ENCODE measurements around the gene POLDIP2. TPM values are rescaled to one million over a fixed set of nuclear protein-coding genes. Genes with fewer than 3 reads are reported as not detected.

POLDIP2 gene
- total and polyA plus RNA-seq, 2 donors (not counting 3 experiments of a cell fraction or from before 2014, with no cell fraction given) = 82.6 to 85.2 TPM

- BruUV-seq (replicated peaks) = no TSS peak
- H2AFZ ChIP-seq (ENCODE audit: low read depth, low read length) = no peak overlapping the region
- no peak overlapping the region for H3K9ac ChIP-seq (replicated peaks; ENCODE audit: extremely low read depth, insufficient read depth, low read length)
- no peak for DNase-seq (ENCODE audit: low read depth, low spot score)
- no peaks in the 10 kb centered on the region for H3K27me3 ChIP-seq (ENCODE audit: control insufficient read depth in 2 of 2, insufficient read depth in 2 of 2, low read length in 2 of 2)
- dilution Hi-C loops (cut with MboI; ENCODE audit: extremely low pct_ligation_motif_present, low sequenced_read_pairs) = no loop called here
- peaks cover 11% of the 10 kb centered on the region for H3K79me2 ChIP-seq (ENCODE audit: control insufficient read depth, insufficient read depth, low read length)
- FAIRE-seq = peak; percentile 59
- H4K20me1 ChIP-seq (replicated peaks; ENCODE audit: control insufficient read depth, extremely low read depth, insufficient read depth, low read length) = no peaks in the 10 kb centered on the region
- CTCF ChIA-PET = no interaction called here
- H3K36me3 ChIP-seq (ENCODE audit: control insufficient read depth in 2 of 2, extremely low read depth in 1 of 2, insufficient read depth in 2 of 2, low read length in 2 of 2) = peaks cover 16 to 19% of the 10 kb centered on the region in 2 experiments
- no peak overlapping the region for H3K4me2 ChIP-seq (ENCODE audit: insufficient read depth, low read length)
- TF ChIP-seq CTCF (IDR thresholded peaks at IDR 0.05; ENCODE audit: extremely low read depth in 1 of 2, insufficient read depth in 1 of 2, low read depth in 1 of 2, low read length in 2 of 2) = no peak
- TF ChIP-seq GATA2 (IDR thresholded peaks at IDR 0.05; ENCODE audit: insufficient read depth, insufficient read length, low read depth, low read length) = no peak
- TF ChIP-seq EZH2 (IDR thresholded peaks at IDR 0.05; ENCODE audit: borderline replicate concordance, low read depth, low read length, severe bottlenecking) = no peak
- TF ChIP-seq FOS (IDR thresholded peaks at IDR 0.05; ENCODE audit: borderline replicate concordance, insufficient read depth, low read length) = no peak
- no peak overlapping the region for H3K27ac ChIP-seq (ENCODE audit: insufficient read depth, low read depth, low read length)
- H3K4me3 ChIP-seq (replicated peaks in 1 of 3; ENCODE audit: insufficient read depth in 1 of 3, low read depth in 1 of 3, low read length in 3 of 3) = no peak overlapping the region
- H3K4me1 ChIP-seq (ENCODE audit: control insufficient read depth, extremely low read depth, insufficient read depth, low read length) = no peaks in the 10 kb centered on the region
- intact Hi-C loops (cut with micrococcal nuclease) = loop anchor here (1.0 kb wide), 1 partner anchor 8 kb away; the partner anchor contains the start of gene TMEM97
- POLR2A ChIA-PET = no interaction called here
- no peaks in the 10 kb centered on the region for H3K9me3 ChIP-seq (replicated peaks; ENCODE audit: control insufficient read depth, insufficient read depth, low read length)
- no peaks in the 10 kb centered on the region for H3K9me1 ChIP-seq (replicated peaks; ENCODE audit: control insufficient read depth, extremely low read depth, insufficient read depth, low read length)
Measured at GRCh38 chr17:28327709-28328108, 29.6 kb downstream of the POLDIP2 start.

GRCh38 chr17:28327031-28327607 lies 30.2 kb downstream of the POLDIP2 start:
- intact Hi-C loops (cut with micrococcal nuclease) (loop anchor here (1.0 kb wide), 1 partner anchor 8 kb away; the partner anchor contains the start of gene TMEM97), dilution Hi-C loops (cut with MboI; ENCODE audit: extremely low pct_ligation_motif_present, low sequenced_read_pairs) (no loop called here)
- H3K4me1 ChIP-seq (ENCODE audit: control insufficient read depth, extremely low read depth, insufficient read depth, low read length) = no peaks in the 10 kb centered on the region
- no peaks in the 10 kb centered on the region for H4K20me1 ChIP-seq (replicated peaks; ENCODE audit: control insufficient read depth, extremely low read depth, insufficient read depth, low read length)
- no peak for TF ChIP-seq POLR2A (IDR thresholded peaks at IDR 0.05; ENCODE audit: low read depth, low read length)
- TF ChIP-seq GATA2 (IDR thresholded peaks at IDR 0.05; ENCODE audit: insufficient read depth, insufficient read length, low read depth, low read length) = no peak
- no peak for TF ChIP-seq JUN (IDR thresholded peaks at IDR 0.05; ENCODE audit: borderline replicate concordance, insufficient read depth, insufficient read length, low read depth)
- TF ChIP-seq MAX (IDR thresholded peaks at IDR 0.05; ENCODE audit: insufficient read depth, insufficient read length) = no peak
- no peaks in the 10 kb centered on the region for H3K27me3 ChIP-seq (ENCODE audit: control insufficient read depth in 2 of 2, insufficient read depth in 2 of 2, low read length in 2 of 2)
- no peaks in the 10 kb centered on the region for H3K9me3 ChIP-seq (replicated peaks; ENCODE audit: control insufficient read depth, insufficient read depth, low read length)
- no peak overlapping the region for H3K4me3 ChIP-seq (replicated peaks in 1 of 3; ENCODE audit: insufficient read depth in 1 of 3, low read depth in 1 of 3, low read length in 3 of 3)
- peaks cover 16 to 19% of the 10 kb centered on the region in 2 experiments for H3K36me3 ChIP-seq (ENCODE audit: control insufficient read depth in 2 of 2, extremely low read depth in 1 of 2, insufficient read depth in 2 of 2, low read length in 2 of 2)
- H2AFZ ChIP-seq (ENCODE audit: low read depth, low read length) = no peak overlapping the region
- ChIA-PET POLR2A (no interaction called here), CTCF (no interaction called here)
- H3K79me2 ChIP-seq (ENCODE audit: control insufficient read depth, insufficient read depth, low read length) = peaks cover 12% of the 10 kb centered on the region
- no peaks in the 10 kb centered on the region for H3K9me1 ChIP-seq (replicated peaks; ENCODE audit: control insufficient read depth, extremely low read depth, insufficient read depth, low read length)
- no peak overlapping the region for H3K4me2 ChIP-seq (ENCODE audit: insufficient read depth, low read length)
- no peak overlapping the region for H3K9ac ChIP-seq (replicated peaks; ENCODE audit: extremely low read depth, insufficient read depth, low read length)
- FAIRE-seq = no peak
- H3K27ac ChIP-seq (ENCODE audit: insufficient read depth, low read depth, low read length) = no peak overlapping the region
- TSS peak; percentile 24 for BruUV-seq (replicated peaks)
- DNase-seq (ENCODE audit: low read depth, low spot score) = no peak

Measured in endothelial cell of umbilical vein (primary cell).